Measurements from ENCODE around the gene SLC25A18. TPM values are rescaled to one million over a fixed set of nuclear protein-coding genes. Genes with fewer than 3 reads are reported as not detected.

Gene SLC25A18
- total and polyA plus RNA-seq, 2 of the 4 experiments (the other 2 are of a cell fraction): 0.05 TPM; not detected in 1

DNA sequence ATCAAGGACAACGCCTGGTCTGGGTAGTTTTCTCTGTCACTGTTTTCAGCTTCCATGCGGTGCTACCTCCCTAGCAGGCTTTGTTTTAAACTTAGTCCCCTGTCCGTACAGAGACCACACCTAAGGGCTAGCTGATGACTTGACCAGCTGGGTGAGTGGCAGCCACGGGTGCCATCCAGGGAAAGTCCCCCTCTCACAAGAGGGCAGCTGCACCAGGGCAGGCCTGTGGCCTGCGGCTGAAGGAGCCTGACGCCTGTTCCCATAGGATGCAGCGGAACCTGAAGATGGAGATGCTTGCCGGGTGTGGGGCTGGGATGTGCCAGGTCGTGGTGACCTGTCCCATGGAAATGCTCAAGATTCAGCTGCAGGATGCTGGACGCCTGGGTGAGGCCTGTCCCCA is 19.9 kb downstream of the SLC25A18 start:
- WGBS, 2 experiments (ENCODE audit: extremely low coverage in 2 of 2, insufficient read length in 1 of 2): 100% methylated on average over 2 of the region's 10 CpGs; no CpG with 5 or more reads in 1 of the 2 experiments
- intact Hi-C loops (cut with micrococcal nuclease): no loop called here

More for the DNA sequence above, 19.9 kb downstream of the SLC25A18 start:
- in situ Hi-C loops (cut with MboI; ENCODE audit: low sequenced_read_pairs): no loop called here
- H3K4ac ChIP-seq (ENCODE audit: low read depth, low read length): no peak overlapping the region
- H3K79me1 ChIP-seq (ENCODE audit: low read depth in 1 of 2, low read length in 2 of 2): no peaks in the 10 kb centered on the region
- no peak for ATAC-seq (ENCODE audit: low read depth)
- no TSS peak for BruUV-seq (replicated peaks)
- no peak overlapping the region for H3K18ac ChIP-seq (ENCODE audit: low read depth, low read length)
- H2AK9ac ChIP-seq (replicated peaks; ENCODE audit: low read depth, low read length, poor library complexity): no peak overlapping the region
- H3K36me3 ChIP-seq (ENCODE audit: control insufficient read depth, insufficient read depth, low read length): no peaks in the 10 kb centered on the region; the same call in 1 of the 2 replicates
- no peak for DNase-seq
- H2BK120ac ChIP-seq (ENCODE audit: low read depth, low read length): no peak overlapping the region
- no peaks in the 10 kb centered on the region for H3K9me1 ChIP-seq (ENCODE audit: insufficient read depth, low read length)
- H2BK5ac ChIP-seq (ENCODE audit: low read depth, low read length, poor library complexity, severe bottlenecking): no peak overlapping the region
- no peak overlapping the region for H4K91ac ChIP-seq (ENCODE audit: insufficient read depth, low read depth, low read length)
- dilution Hi-C loops (cut with HindIII; ENCODE audit: low sequenced_read_pairs, unreplicated experiment): no loop called here
- H2BK20ac ChIP-seq (ENCODE audit: low read depth, low read length): no peak overlapping the region
- ChIA-PET CTCF (interaction anchor here (0.9 kb wide), 1 partner anchor 12 kb away, joined by 3 read pairs; no protein-coding TSS in a partner anchor), POLR2A (ENCODE audit: unreplicated experiment) (no interaction called here)
- no peaks in the 10 kb centered on the region for H3K9me3 ChIP-seq (ENCODE audit: control insufficient read depth, insufficient read depth, low read length)
- H3K23ac ChIP-seq (ENCODE audit: low read depth, low read length): no peak overlapping the region
- H4K8ac ChIP-seq (ENCODE audit: low read depth in 2 of 2, low read length in 2 of 2): no peak overlapping the region
- H4K5ac ChIP-seq (ENCODE audit: low read depth, low read length): no peak overlapping the region
- no peaks in the 10 kb centered on the region for H4K20me1 ChIP-seq (ENCODE audit: insufficient read depth, low read length)
- no peak for TF ChIP-seq POLR2A (IDR thresholded peaks at IDR 0.05; ENCODE audit: low read depth, low read length)
- TF ChIP-seq, protein P1, sequence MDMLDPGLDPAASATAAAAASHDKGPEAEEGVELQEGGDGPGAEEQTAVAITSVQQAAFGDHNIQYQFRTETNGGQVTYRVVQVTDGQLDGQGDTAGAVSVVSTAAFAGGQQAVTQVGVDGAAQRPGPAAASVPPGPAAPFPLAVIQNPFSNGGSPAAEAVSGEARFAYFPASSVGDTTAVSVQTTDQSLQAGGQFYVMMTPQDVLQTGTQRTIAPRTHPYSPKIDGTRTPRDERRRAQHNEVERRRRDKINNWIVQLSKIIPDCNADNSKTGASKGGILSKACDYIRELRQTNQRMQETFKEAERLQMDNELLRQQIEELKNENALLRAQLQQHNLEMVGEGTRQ (IDR thresholded peaks at IDR 0.05; ENCODE audit: low read depth, low read length): no peak
- no peak for TF ChIP-seq MAFK (IDR thresholded peaks at IDR 0.05; ENCODE audit: low read depth, low read length)
- no peak for TF ChIP-seq ELK1 (IDR thresholded peaks at IDR 0.05; ENCODE audit: borderline replicate concordance, low read depth, low read length)
- TF ChIP-seq CHD1 (IDR thresholded peaks at IDR 0.05; ENCODE audit: low read depth, low read length): no peak
- no peak for TF ChIP-seq RCOR1 (IDR thresholded peaks at IDR 0.05; ENCODE audit: insufficient replicate concordance, low read length)
- TF ChIP-seq MAZ (IDR thresholded peaks at IDR 0.05; ENCODE audit: borderline replicate concordance, low read depth, low read length): no peak
- no peak for TF ChIP-seq NFE2L2 (IDR thresholded peaks at IDR 0.05; ENCODE audit: low read depth, low read length)
- TF ChIP-seq RFX5 (IDR thresholded peaks at IDR 0.05; ENCODE audit: low read depth, low read length): no peak
- TF ChIP-seq MXI1 (IDR thresholded peaks at IDR 0.05; ENCODE audit: borderline replicate concordance, low read depth, low read length): no peak
- TF ChIP-seq, protein P2, sequence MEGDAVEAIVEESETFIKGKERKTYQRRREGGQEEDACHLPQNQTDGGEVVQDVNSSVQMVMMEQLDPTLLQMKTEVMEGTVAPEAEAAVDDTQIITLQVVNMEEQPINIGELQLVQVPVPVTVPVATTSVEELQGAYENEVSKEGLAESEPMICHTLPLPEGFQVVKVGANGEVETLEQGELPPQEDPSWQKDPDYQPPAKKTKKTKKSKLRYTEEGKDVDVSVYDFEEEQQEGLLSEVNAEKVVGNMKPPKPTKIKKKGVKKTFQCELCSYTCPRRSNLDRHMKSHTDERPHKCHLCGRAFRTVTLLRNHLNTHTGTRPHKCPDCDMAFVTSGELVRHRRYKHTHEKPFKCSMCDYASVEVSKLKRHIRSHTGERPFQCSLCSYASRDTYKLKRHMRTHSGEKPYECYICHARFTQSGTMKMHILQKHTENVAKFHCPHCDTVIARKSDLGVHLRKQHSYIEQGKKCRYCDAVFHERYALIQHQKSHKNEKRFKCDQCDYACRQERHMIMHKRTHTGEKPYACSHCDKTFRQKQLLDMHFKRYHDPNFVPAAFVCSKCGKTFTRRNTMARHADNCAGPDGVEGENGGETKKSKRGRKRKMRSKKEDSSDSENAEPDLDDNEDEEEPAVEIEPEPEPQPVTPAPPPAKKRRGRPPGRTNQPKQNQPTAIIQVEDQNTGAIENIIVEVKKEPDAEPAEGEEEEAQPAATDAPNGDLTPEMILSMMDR (conservative IDR thresholded peaks at IDR 0.05; ENCODE audit: low read depth, low read length): no peak
- no peak for TF ChIP-seq SMC3 (IDR thresholded peaks at IDR 0.05; ENCODE audit: low read depth, low read length)
- TF ChIP-seq CEBPB (IDR thresholded peaks at IDR 0.05; ENCODE audit: low read depth, low read length): no peak
- no peak for TF ChIP-seq RAD21 (IDR thresholded peaks at IDR 0.05; ENCODE audit: low read length)
- no peak for TF ChIP-seq BHLHE40 (IDR thresholded peaks at IDR 0.05; ENCODE audit: low read depth, low read length)
- TF ChIP-seq FOS (IDR thresholded peaks at IDR 0.05; ENCODE audit: low read depth, low read length): no peak
- H3K27ac ChIP-seq (ENCODE audit: insufficient read depth, low read length): no peak overlapping the region
- no peak overlapping the region for H3K14ac ChIP-seq (replicated peaks; ENCODE audit: low read depth, low read length)
- no peak overlapping the region for H2AFZ ChIP-seq (replicated peaks; ENCODE audit: low read length, poor library complexity)
- H3K27me3 ChIP-seq (ENCODE audit: control insufficient read depth, insufficient read depth, low read length): no peaks in the 10 kb centered on the region
- no peak overlapping the region for H3K4me3 ChIP-seq (ENCODE audit: insufficient read depth, low read depth, low read length)
- no peak overlapping the region for H2AK5ac ChIP-seq (ENCODE audit: low read depth, low read length)
- no peak overlapping the region for H3K4me2 ChIP-seq (ENCODE audit: low read depth, low read length)
- H3K9ac ChIP-seq (ENCODE audit: low read depth, low read length): no peak overlapping the region
- H2BK15ac ChIP-seq (ENCODE audit: low read depth, low read length): no peak overlapping the region
- H3K4me1 ChIP-seq (ENCODE audit: control insufficient read depth, insufficient read depth, low read length): no peaks in the 10 kb centered on the region
- H3K56ac ChIP-seq (ENCODE audit: extremely low read depth, insufficient read depth, low read length): no peak overlapping the region

All from IMR-90 (cell line).